ENCODE measurements around the gene SOCS1. TPM values are rescaled to one million over a fixed set of nuclear protein-coding genes. Genes with fewer than 3 reads are reported as not detected.

Gene SOCS1
- total and polyA plus RNA-seq, 2 donors (not counting 1 experiment from before 2014, with no cell fraction given) = 29.7 to 107 TPM

GRCh38 chr16:11242658-11243057 is 13.3 kb downstream of the SOCS1 start:
- POLR2A ChIA-PET = interaction anchor here (0.6 kb wide), 1 partner anchor 121 kb away, joined by 3 read pairs; no protein-coding TSS in a partner anchor
- TF ChIP-seq, protein P1, sequence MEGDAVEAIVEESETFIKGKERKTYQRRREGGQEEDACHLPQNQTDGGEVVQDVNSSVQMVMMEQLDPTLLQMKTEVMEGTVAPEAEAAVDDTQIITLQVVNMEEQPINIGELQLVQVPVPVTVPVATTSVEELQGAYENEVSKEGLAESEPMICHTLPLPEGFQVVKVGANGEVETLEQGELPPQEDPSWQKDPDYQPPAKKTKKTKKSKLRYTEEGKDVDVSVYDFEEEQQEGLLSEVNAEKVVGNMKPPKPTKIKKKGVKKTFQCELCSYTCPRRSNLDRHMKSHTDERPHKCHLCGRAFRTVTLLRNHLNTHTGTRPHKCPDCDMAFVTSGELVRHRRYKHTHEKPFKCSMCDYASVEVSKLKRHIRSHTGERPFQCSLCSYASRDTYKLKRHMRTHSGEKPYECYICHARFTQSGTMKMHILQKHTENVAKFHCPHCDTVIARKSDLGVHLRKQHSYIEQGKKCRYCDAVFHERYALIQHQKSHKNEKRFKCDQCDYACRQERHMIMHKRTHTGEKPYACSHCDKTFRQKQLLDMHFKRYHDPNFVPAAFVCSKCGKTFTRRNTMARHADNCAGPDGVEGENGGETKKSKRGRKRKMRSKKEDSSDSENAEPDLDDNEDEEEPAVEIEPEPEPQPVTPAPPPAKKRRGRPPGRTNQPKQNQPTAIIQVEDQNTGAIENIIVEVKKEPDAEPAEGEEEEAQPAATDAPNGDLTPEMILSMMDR (IDR thresholded peaks at IDR 0.05) = no peak
- no peak for TF ChIP-seq EZH2 (IDR thresholded peaks at IDR 0.05; ENCODE audit: borderline replicate concordance, insufficient read depth, low read depth, low read length, poor library complexity, severe bottlenecking)

DNA sequence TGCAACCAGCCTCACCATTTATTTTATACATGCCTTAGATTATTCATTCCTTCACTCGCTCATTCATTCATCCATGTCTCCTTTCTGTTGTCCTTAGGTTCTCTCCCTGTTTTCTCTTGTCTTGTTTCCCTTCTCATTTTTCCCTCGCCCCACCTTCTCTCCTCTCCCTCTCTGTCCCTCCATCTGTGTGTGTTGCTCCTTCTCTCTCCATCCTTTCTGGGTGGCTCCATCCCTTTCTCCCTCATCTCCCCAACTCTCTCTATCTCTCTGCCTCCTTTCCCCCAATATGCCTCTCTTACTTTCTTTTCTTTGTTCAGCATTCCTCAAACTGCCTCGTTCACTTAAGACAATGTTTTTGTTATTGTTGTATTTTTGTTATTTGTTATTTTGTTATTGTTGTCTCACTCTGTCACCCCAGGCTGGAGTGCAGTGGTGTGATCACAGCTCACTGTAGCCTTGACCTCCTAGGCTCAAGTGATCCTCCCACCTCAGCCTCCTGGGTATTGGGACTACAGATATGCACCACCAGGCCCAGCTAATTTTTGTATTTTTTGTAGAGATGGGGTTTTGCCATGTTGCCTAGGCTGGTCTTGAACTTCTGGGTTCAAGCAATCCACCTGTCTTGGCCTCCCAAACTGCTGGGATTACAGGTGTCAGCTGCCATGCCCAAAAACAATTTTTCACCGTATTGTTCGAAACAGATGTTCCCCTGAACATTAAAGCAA is 14.4 kb downstream of the SOCS1 start:
- H3K9me3 ChIP-seq (ENCODE audit: control extremely low read depth in 1 of 3, control insufficient read depth in 2 of 3, insufficient read depth in 1 of 3, low read length in 2 of 3) = peaks cover 0 to 2% (median 0%) of the 10 kb centered on the region in 3 donors
- Mint-ChIP-seq H3K4me1 (peaks cover 2% of the 10 kb centered on the region), H3K27me3 (no peaks in the 10 kb centered on the region), H3K27ac (no peak overlapping the region), H3K4me3 (no peak overlapping the region), H3K9me3 (ENCODE audit: insufficient read depth) (no peaks in the 10 kb centered on the region)
- H3K9ac ChIP-seq (ENCODE audit: low read length) = no peak overlapping the region
- H3K36me3 ChIP-seq (replicated peaks in 1 of 2; ENCODE audit: control extremely low read depth in 1 of 2, control insufficient read depth in 1 of 2, extremely low read depth in 1 of 2, insufficient read depth in 2 of 2, low read length in 1 of 2) = no peaks in the 10 kb centered on the region
- ChIA-PET CTCF (interaction anchor here (1.8 kb wide), 1 partner anchor 14 kb away, joined by 5 read pairs; the partner anchor contains the start of gene SOCS1), POLR2A (interaction anchor here (0.7 kb wide), 1 partner anchor 573 kb away, joined by 3 read pairs; no protein-coding TSS in a partner anchor)
- 100% methylated on average over 2 of the region's 5 CpGs for WGBS (ENCODE audit: insufficient coverage)
- DNase-seq = no peak
- no peaks in the 10 kb centered on the region for H3K79me2 ChIP-seq (ENCODE audit: control insufficient read depth, insufficient read depth, low read length)
- no peak overlapping the region for H3K4me2 ChIP-seq (replicated peaks; ENCODE audit: low read depth, low read length, poor library complexity, severe bottlenecking)
- TF ChIP-seq EZH2 (IDR thresholded peaks at IDR 0.05; ENCODE audit: borderline replicate concordance, insufficient read depth, low read depth, low read length, poor library complexity, severe bottlenecking) = no peak
- TF ChIP-seq, protein P1 (IDR thresholded peaks at IDR 0.05) = no peak
- ATAC-seq (ENCODE audit: low read depth) = no peak
- peaks cover 3 to 5% of the 10 kb centered on the region in 2 donors for H3K4me1 ChIP-seq (ENCODE audit: control insufficient read depth in 2 of 2, insufficient read depth in 2 of 2, low read length in 2 of 2)
- no peaks in the 10 kb centered on the region for H4K20me1 ChIP-seq (ENCODE audit: control insufficient read depth, insufficient read depth, low read length, poor library complexity, severe bottlenecking)
- H3K27ac ChIP-seq (ENCODE audit: low read length in 2 of 2) = no peak overlapping the region
- no peak overlapping the region for H2AFZ ChIP-seq (ENCODE audit: insufficient read depth, low read depth, low read length, poor library complexity, severe bottlenecking)
- intact Hi-C loops (cut with micrococcal nuclease) = no loop called here
- no peaks in the 10 kb centered on the region for H3K27me3 ChIP-seq (replicated peaks in 1 of 4; ENCODE audit: control extremely low read depth in 1 of 4, control insufficient read depth in 3 of 4, insufficient read depth in 4 of 4, low read length in 3 of 4)
- H3K4me3 ChIP-seq (ENCODE audit: control extremely low read depth in 1 of 5, extremely low read depth in 1 of 5, insufficient read depth in 1 of 5, low read depth in 2 of 5, low read length in 4 of 5) = no peak overlapping the region

More at GRCh38 chr16:11242658-11243057, 13.3 kb downstream of the SOCS1 start:
- Histone ChIP-seq H2AFZ (ENCODE audit: insufficient read depth, low read depth, low read length, poor library complexity, severe bottlenecking) (no peak overlapping the region), H3K4me3 (ENCODE audit: control extremely low read depth in 1 of 5, extremely low read depth in 1 of 5, insufficient read depth in 1 of 5, low read depth in 2 of 5, low read length in 4 of 5) (no peak overlapping the region), H3K4me1 (ENCODE audit: control insufficient read depth in 2 of 2, insufficient read depth in 2 of 2, low read length in 2 of 2) (peaks cover 3 to 5% of the 10 kb centered on the region in 2 donors), H3K9me3 (ENCODE audit: control extremely low read depth in 1 of 3, control insufficient read depth in 2 of 3, insufficient read depth in 1 of 3, low read length in 2 of 3) (peaks cover 0 to 3% (median 0%) of the 10 kb centered on the region in 3 donors), H4K20me1 (ENCODE audit: control insufficient read depth, insufficient read depth, low read length, poor library complexity, severe bottlenecking) (no peaks in the 10 kb centered on the region), H3K36me3 (replicated peaks in 1 of 2; ENCODE audit: control extremely low read depth in 1 of 2, control insufficient read depth in 1 of 2, extremely low read depth in 1 of 2, insufficient read depth in 2 of 2, low read length in 1 of 2) (no peaks in the 10 kb centered on the region), H3K27me3 (replicated peaks in 1 of 4; ENCODE audit: control extremely low read depth in 1 of 4, control insufficient read depth in 3 of 4, insufficient read depth in 4 of 4, low read length in 3 of 4) (no peaks in the 10 kb centered on the region), H3K79me2 (ENCODE audit: control insufficient read depth, insufficient read depth, low read length) (no peaks in the 10 kb centered on the region), H3K9ac (ENCODE audit: low read length) (no peak overlapping the region), H3K27ac (ENCODE audit: low read length in 2 of 2) (no peak overlapping the region), H3K4me2 (replicated peaks; ENCODE audit: low read depth, low read length, poor library complexity, severe bottlenecking) (no peak overlapping the region)
- no peak overlapping the region for H3K4me3 Mint-ChIP-seq
- H3K27me3 Mint-ChIP-seq = no peaks in the 10 kb centered on the region
- WGBS (ENCODE audit: insufficient coverage) = 93% methylated on average over 10 of the region's 12 CpGs
- ATAC-seq (ENCODE audit: low read depth) = no peak
- intact Hi-C loops (cut with micrococcal nuclease) = no loop called here
- CTCF ChIA-PET = interaction anchor here (1.8 kb wide), 1 partner anchor 13 kb away, joined by 5 read pairs; the partner anchor contains the start of gene SOCS1
- H3K4me1 Mint-ChIP-seq = peaks cover 2% of the 10 kb centered on the region
- H3K9me3 Mint-ChIP-seq (ENCODE audit: insufficient read depth) = no peaks in the 10 kb centered on the region
- no peak for DNase-seq
- no peak overlapping the region for H3K27ac Mint-ChIP-seq

All from B cell (primary cell).